K562 (cell line): ENCODE data around the gene PPARD. TPM values are rescaled to one million over a fixed set of nuclear protein-coding genes. Genes with fewer than 3 reads are reported as not detected.

Experiments
- LEF1 ChIP-seq: fragments of 450-650 bp; IDR thresholded peaks from 2 replicates; pipeline ENCODE4 v1.6.1; 2016; ENCODE audit warnings: mild to moderate bottlenecking
- MYNN ChIP-seq, 2 experiments: sonication (generic); formaldehyde crosslinking in 1 of 2; IDR thresholded peaks; 2 replicates each; pipeline versions ENCODE4 v1.5.0 to v1.6.1; 2016 to 2020; ENCODE audit warnings: antibody characterized with exemption in 1 of 2, missing genetic modification reagents in 1 of 2
- PBX2 ChIP-seq, 2 experiments: IDR thresholded peaks in 1 of 2; conservative IDR thresholded peaks in 1 of 2; 2 replicates each; pipeline ENCODE4 v1.6.1; 2016; ENCODE audit warnings: low read depth in 2 of 2, mild to moderate bottlenecking in 1 of 2, missing compliant biosample characterization in 1 of 2, missing genetic modification characterization in 1 of 2, moderate library complexity in 1 of 2
- TAF7 ChIP-seq: fragments of 450-650 bp; IDR thresholded peaks from 2 replicates; pipeline ENCODE4 v1.6.1; 2016; ENCODE audit warnings: missing genetic modification characterization, missing compliant biosample characterization
- ZNF165 ChIP-seq: fragments of 250-450 bp; sonication (Bioruptor Pico); IDR thresholded peaks from 2 replicates; pipeline ENCODE4 v1.4.0; 2020; ENCODE audit warnings: borderline replicate concordance
- ZNF324 ChIP-seq: fragments of 250-450 bp; sonication (Bioruptor Pico); IDR thresholded peaks from 2 replicates; pipeline ENCODE4 v1.4.0; 2020; ENCODE audit warnings: mild to moderate bottlenecking
- ZNF584 ChIP-seq: fragments of 200-800 bp; sonication (Bioruptor generic); IDR thresholded peaks from 2 replicates; pipeline ENCODE4 v1.6.1; 2016; ENCODE audit warnings: low read depth, mild to moderate bottlenecking, missing genetic modification characterization, missing compliant biosample characterization
- ZSCAN32 ChIP-seq: fragments of 450-650 bp; formaldehyde crosslinking; IDR thresholded peaks from 2 replicates; pipeline ENCODE4 v1.4.0; 2020; ENCODE audit warnings: mild to moderate bottlenecking, moderate library complexity
- polyA plus RNA-seq, 8 experiments: library from polyadenylated mRNA; depleted of rRNA in 4 of 8; stranded (reverse) in 5 of 8; unstranded in 3 of 8; fragments of >200 nt; fragmentation: Nextera tagmentation in 2 of 8; fragmentation: Illumina TruSeq in 1 of 8; extraction: Ambion mirVana in 2 of 8; extraction: Trizol in 1 of 8; gene quantifications; 2 replicates each; pipeline versions ENCODE4 v1.2.1 to v1.2.3, GENCODE V29; 2011 to 2014; ENCODE audit warnings: inconsistent platforms in 1 of 8, missing spikeins in 1 of 8
- total RNA-seq, 7 experiments: library from RNA; depleted of rRNA in 6 of 7; stranded (reverse); fragments of >200 nt in 6 of 7; fragmentation: Illumina TruSeq in 2 of 7; extraction: Trizol in 2 of 7; gene quantifications; 2 replicates each; pipeline versions ENCODE4 v1.2.1 to v1.2.3, GENCODE V29; 2011 to 2021; ENCODE audit warnings: low replicate concordance in 1 of 7
- TF ChIP-seq, protein P1 (sequence below): sonication (generic); formaldehyde crosslinking; IDR thresholded peaks from 2 replicates; pipeline ENCODE4 v1.8.0; 2023; ENCODE audit warnings: missing genetic modification reagents, mild to moderate bottlenecking, borderline replicate concordance
- TF ChIP-seq, protein P2 (sequence below): sonication (generic); IDR thresholded peaks from 2 replicates; pipeline ENCODE4 v1.6.1; 2016
- TF ChIP-seq, protein P3 (sequence below): fragments of 250-450 bp; sonication (Bioruptor Pico); IDR thresholded peaks from 2 replicates; pipeline ENCODE4 v1.5.0; 2021

Gene PPARD
- total and polyA plus RNA-seq, 9 of the 15 experiments (the other 6 are each of a cell fraction or from before 2014, with no cell fraction given) = 0.14 to 13.2 (median 3.8) TPM

- TF ChIP-seq PBX2 (CRISPR knock-in tag; IDR thresholded peaks at IDR 0.05; ENCODE audit: low read depth) (no peak), PBX2 (tag; conservative IDR thresholded peaks at IDR 0.05; ENCODE audit: low read depth) (no peak), MYNN (IDR thresholded peaks at IDR 0.05) (no peak), MYNN (CRISPR knock-in tag; IDR thresholded peaks at IDR 0.05) (no peak), ZNF165 (no peak), TAF7 (tag) (no peak), ZNF324 (CRISPR knock-in tag) (no peak), ZNF584 (no peak), ZSCAN32 (no peak), LEF1 (no peak)
- TF ChIP-seq, protein P1, sequence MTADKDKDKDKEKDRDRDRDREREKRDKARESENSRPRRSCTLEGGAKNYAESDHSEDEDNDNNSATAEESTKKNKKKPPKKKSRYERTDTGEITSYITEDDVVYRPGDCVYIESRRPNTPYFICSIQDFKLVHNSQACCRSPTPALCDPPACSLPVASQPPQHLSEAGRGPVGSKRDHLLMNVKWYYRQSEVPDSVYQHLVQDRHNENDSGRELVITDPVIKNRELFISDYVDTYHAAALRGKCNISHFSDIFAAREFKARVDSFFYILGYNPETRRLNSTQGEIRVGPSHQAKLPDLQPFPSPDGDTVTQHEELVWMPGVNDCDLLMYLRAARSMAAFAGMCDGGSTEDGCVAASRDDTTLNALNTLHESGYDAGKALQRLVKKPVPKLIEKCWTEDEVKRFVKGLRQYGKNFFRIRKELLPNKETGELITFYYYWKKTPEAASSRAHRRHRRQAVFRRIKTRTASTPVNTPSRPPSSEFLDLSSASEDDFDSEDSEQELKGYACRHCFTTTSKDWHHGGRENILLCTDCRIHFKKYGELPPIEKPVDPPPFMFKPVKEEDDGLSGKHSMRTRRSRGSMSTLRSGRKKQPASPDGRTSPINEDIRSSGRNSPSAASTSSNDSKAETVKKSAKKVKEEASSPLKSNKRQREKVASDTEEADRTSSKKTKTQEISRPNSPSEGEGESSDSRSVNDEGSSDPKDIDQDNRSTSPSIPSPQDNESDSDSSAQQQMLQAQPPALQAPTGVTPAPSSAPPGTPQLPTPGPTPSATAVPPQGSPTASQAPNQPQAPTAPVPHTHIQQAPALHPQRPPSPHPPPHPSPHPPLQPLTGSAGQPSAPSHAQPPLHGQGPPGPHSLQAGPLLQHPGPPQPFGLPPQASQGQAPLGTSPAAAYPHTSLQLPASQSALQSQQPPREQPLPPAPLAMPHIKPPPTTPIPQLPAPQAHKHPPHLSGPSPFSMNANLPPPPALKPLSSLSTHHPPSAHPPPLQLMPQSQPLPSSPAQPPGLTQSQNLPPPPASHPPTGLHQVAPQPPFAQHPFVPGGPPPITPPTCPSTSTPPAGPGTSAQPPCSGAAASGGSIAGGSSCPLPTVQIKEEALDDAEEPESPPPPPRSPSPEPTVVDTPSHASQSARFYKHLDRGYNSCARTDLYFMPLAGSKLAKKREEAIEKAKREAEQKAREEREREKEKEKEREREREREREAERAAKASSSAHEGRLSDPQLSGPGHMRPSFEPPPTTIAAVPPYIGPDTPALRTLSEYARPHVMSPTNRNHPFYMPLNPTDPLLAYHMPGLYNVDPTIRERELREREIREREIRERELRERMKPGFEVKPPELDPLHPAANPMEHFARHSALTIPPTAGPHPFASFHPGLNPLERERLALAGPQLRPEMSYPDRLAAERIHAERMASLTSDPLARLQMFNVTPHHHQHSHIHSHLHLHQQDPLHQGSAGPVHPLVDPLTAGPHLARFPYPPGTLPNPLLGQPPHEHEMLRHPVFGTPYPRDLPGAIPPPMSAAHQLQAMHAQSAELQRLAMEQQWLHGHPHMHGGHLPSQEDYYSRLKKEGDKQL = no peak
- TF ChIP-seq, protein P2, sequence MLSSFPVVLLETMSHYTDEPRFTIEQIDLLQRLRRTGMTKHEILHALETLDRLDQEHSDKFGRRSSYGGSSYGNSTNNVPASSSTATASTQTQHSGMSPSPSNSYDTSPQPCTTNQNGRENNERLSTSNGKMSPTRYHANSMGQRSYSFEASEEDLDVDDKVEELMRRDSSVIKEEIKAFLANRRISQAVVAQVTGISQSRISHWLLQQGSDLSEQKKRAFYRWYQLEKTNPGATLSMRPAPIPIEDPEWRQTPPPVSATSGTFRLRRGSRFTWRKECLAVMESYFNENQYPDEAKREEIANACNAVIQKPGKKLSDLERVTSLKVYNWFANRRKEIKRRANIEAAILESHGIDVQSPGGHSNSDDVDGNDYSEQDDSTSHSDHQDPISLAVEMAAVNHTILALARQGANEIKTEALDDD = no peak
- TF ChIP-seq, protein P3, sequence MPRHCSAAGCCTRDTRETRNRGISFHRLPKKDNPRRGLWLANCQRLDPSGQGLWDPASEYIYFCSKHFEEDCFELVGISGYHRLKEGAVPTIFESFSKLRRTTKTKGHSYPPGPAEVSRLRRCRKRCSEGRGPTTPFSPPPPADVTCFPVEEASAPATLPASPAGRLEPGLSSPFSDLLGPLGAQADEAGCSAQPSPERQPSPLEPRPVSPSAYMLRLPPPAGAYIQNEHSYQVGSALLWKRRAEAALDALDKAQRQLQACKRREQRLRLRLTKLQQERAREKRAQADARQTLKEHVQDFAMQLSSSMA (CRISPR knock-in tag) = no peak
Observed at GRCh38 chr6:35449287-35449881, 107.0 kb downstream of the PPARD start (continued).
